ENCODE measurements around the gene LRRC26. TPM values are rescaled to one million over a fixed set of nuclear protein-coding genes. Genes with fewer than 3 reads are reported as not detected.
A peak's percentile ranks its signal among the peaks of the same experiment; 100 is the strongest.

The LRRC26 gene
- total and polyA plus RNA-seq, 2 donors (not counting 3 experiments of a cell fraction or from before 2014, with no cell fraction given): 0.08 TPM; not detected in 1

GRCh38 chr9:137128862-137129455 is 40.9 kb downstream of the LRRC26 start:
- ChIA-PET POLR2A (interaction anchor here (0.9 to 1.1 kb wide), 4 partner anchors 72 to 112 kb away, joined by 3 to 9 read pairs (median 6); partner anchors contain the start of genes NPDC1, TPRN and TUBB4B), CTCF (interaction anchor here (0.9 to 3.3 kb wide), 9 partner anchors 8 to 108 kb away, joined by 3 to 17 read pairs (median 6); partner anchors contain the start of genes GRIN1 and RNF224)
- Histone ChIP-seq H3K9me1 (replicated peaks; ENCODE audit: control insufficient read depth, extremely low read depth, insufficient read depth, low read length) (no peaks in the 10 kb centered on the region), H3K4me2 (ENCODE audit: insufficient read depth, low read length) (peak overlapping the region; percentile 68), H3K4me3 (replicated peaks in 1 of 3; ENCODE audit: insufficient read depth in 1 of 3, low read depth in 1 of 3, low read length in 3 of 3) (peak overlapping the region; percentile 39 to 63 (median 51)), H2AFZ (ENCODE audit: low read depth, low read length) (peak overlapping the region; percentile 85), H3K9ac (replicated peaks; ENCODE audit: extremely low read depth, insufficient read depth, low read length) (peak overlapping the region; percentile 69), H3K27me3 (ENCODE audit: control insufficient read depth in 2 of 2, insufficient read depth in 2 of 2, low read length in 2 of 2) (no peaks in the 10 kb centered on the region), H3K4me1 (ENCODE audit: control insufficient read depth, extremely low read depth, insufficient read depth, low read length) (peaks cover 26% of the 10 kb centered on the region), H3K9me3 (replicated peaks; ENCODE audit: control insufficient read depth, insufficient read depth, low read length) (no peaks in the 10 kb centered on the region), H3K27ac (ENCODE audit: insufficient read depth, low read depth, low read length) (peak overlapping the region; percentile 10), H4K20me1 (replicated peaks; ENCODE audit: control insufficient read depth, extremely low read depth, insufficient read depth, low read length) (no peaks in the 10 kb centered on the region), H3K36me3 (ENCODE audit: control insufficient read depth in 2 of 2, extremely low read depth in 1 of 2, insufficient read depth in 2 of 2, low read length in 2 of 2) (no peaks in the 10 kb centered on the region), H3K79me2 (ENCODE audit: control insufficient read depth, insufficient read depth, low read length) (peaks cover 20% of the 10 kb centered on the region)
- BruUV-seq (replicated peaks): TSS peak; percentile 48
- no peak for TF ChIP-seq MYC (IDR thresholded peaks at IDR 0.05; ENCODE audit: low read depth, low read length)
- no peak for TF ChIP-seq CTCF (IDR thresholded peaks at IDR 0.05; ENCODE audit: extremely low read depth in 1 of 2, insufficient read depth in 1 of 2, low read depth in 1 of 2, low read length in 2 of 2)
- no peak for TF ChIP-seq MAX (IDR thresholded peaks at IDR 0.05; ENCODE audit: insufficient read depth, insufficient read length)
- TF ChIP-seq POLR2A (IDR thresholded peaks at IDR 0.05; ENCODE audit: low read depth, low read length): no peak
- no peak for TF ChIP-seq POLR2AphosphoS5 (IDR thresholded peaks at IDR 0.05; ENCODE audit: insufficient read depth, low read depth, low read length)
- no peak for TF ChIP-seq GATA2 (IDR thresholded peaks at IDR 0.05; ENCODE audit: insufficient read depth, insufficient read length, low read depth, low read length)
- TF ChIP-seq FOS (IDR thresholded peaks at IDR 0.05; ENCODE audit: borderline replicate concordance, insufficient read depth, low read length): no peak
- TF ChIP-seq EZH2 (IDR thresholded peaks at IDR 0.05; ENCODE audit: borderline replicate concordance, low read depth, low read length, severe bottlenecking): no peak
- TF ChIP-seq JUN (IDR thresholded peaks at IDR 0.05; ENCODE audit: borderline replicate concordance, insufficient read depth, insufficient read length, low read depth): no peak
- DNase-seq (ENCODE audit: low read depth, low spot score) (no peak), FAIRE-seq (peak; percentile 49)
- intact Hi-C loops (cut with micrococcal nuclease): loop anchor here (1.0 kb wide), 1 partner anchor 71 kb away; the partner anchor contains the start of gene TPRN
- dilution Hi-C loops (cut with MboI; ENCODE audit: extremely low pct_ligation_motif_present, low sequenced_read_pairs): no loop called here

Measured in endothelial cell of umbilical vein (primary cell).